Measurements from ENCODE around the gene SAMD4B.
A peak's percentile ranks its signal among the peaks of the same experiment; 100 is the strongest.
"Not testable (repeated sequence)": the region's sequence is repeated elsewhere in the genome, so short reads cannot be mapped to it uniquely, and the experiment has no call there.

The SAMD4B gene

DNA sequence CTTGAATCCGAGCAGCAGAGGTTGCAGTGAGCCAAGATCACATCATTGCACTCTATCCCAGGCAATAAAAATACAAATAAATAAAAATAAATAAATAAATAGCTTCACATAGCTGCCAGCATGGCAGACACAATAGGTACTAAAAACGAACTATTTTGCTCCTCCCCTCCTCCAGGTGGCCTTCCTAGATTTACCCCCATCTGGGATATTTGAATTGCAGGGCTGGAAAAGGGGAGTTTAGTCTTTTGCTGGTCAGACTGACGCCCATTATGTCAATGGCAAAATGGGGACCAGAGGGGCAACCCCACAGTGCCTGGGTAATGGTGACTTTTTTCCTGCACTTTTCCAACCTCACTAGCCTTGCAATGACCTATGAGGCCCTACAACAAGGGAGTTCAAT is 5.7 kb upstream of the SAMD4B start:
- no peak overlapping the region for H4K91ac ChIP-seq (ENCODE audit: low read depth, low read length, poor library complexity)
- H3K4ac ChIP-seq (ENCODE audit: low read length): no peak overlapping the region
- no peak overlapping the region for H3K4me3 ChIP-seq (ENCODE audit: low read length in 2 of 2)
- H2BK15ac ChIP-seq (ENCODE audit: low read length): no peak overlapping the region
- no peak overlapping the region for H3K23ac ChIP-seq (ENCODE audit: low read depth, low read length, poor library complexity)
- H3K27ac ChIP-seq (replicated peaks; ENCODE audit: low read length): no peak overlapping the region
- no peaks in the 10 kb centered on the region for H3K27me3 ChIP-seq (ENCODE audit: control insufficient read depth in 3 of 3, insufficient read depth in 3 of 3, low read depth in 1 of 3, low read length in 3 of 3)
- no CpG with 5 or more reads among the region's 3 CpGs for WGBS, 2 donors (ENCODE audit: extremely low coverage in 2 of 2, insufficient read length in 2 of 2, insufficient replicate concordance in 1 of 2)
- H2BK120ac ChIP-seq (ENCODE audit: low read depth, low read length): no peak overlapping the region
- H4K8ac ChIP-seq (ENCODE audit: low read depth, low read length): no peak overlapping the region
- no peaks in the 10 kb centered on the region for H3K36me3 ChIP-seq (replicated peaks in 1 of 2; ENCODE audit: control insufficient read depth in 2 of 2, insufficient read depth in 2 of 2, low read length in 2 of 2)
- no peak for DNase-seq (ENCODE audit: low spot score)
- no peak overlapping the region for H2AK5ac ChIP-seq (ENCODE audit: low read depth, low read length)
- no peak overlapping the region for H2BK12ac ChIP-seq (ENCODE audit: low read length)
- H2AFZ ChIP-seq (ENCODE audit: low read length): no peak overlapping the region
- no peak overlapping the region for H3K9ac ChIP-seq (ENCODE audit: low read depth, low read length, poor library complexity)
- H2BK5ac ChIP-seq (ENCODE audit: low read length): no peak overlapping the region
- no peaks in the 10 kb centered on the region for H3K9me3 ChIP-seq (replicated peaks in 1 of 2; ENCODE audit: control insufficient read depth in 2 of 2, insufficient read depth in 1 of 2, low read depth in 1 of 2, low read length in 2 of 2)
- H3K18ac ChIP-seq (ENCODE audit: low read length): no peak overlapping the region
- H3K14ac ChIP-seq (ENCODE audit: low read length): no peak overlapping the region
- peaks cover 5 to 7% of the 10 kb centered on the region in 2 donors for H3K4me1 ChIP-seq (ENCODE audit: control insufficient read depth in 2 of 2, insufficient read depth in 1 of 2, low read depth in 1 of 2, low read length in 2 of 2)
- H3K79me1 ChIP-seq (ENCODE audit: low read depth, low read length): peaks cover 2% of the 10 kb centered on the region
- H3K4me2 ChIP-seq (ENCODE audit: insufficient read depth, low read length, poor library complexity, severe bottlenecking): no peak overlapping the region

DNA sequence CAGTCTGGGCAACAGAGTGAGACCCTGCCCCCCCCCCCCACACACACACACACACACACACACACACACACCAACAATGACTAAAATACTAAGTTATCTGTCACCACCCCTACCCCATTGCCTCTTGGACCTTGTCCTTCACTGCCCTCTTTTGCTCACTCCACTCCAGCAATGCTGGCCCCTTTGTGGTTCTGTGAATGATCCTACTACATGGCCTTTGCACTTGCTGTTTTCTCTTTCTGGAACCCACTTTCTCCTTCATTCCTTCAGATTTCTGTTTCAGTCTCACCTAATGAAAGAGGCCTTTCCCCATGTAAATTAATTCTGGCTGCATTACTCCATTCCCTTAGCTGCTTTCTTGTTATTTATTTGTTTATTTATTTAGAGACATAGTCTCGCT is 2.5 kb upstream of the SAMD4B start:
- Histone ChIP-seq H2BK5ac (ENCODE audit: low read length) (no peak overlapping the region), H3K4ac (ENCODE audit: low read length) (no peak overlapping the region), H3K4me3 (ENCODE audit: low read length in 2 of 2) (no peak overlapping the region), H3K4me1 (ENCODE audit: control insufficient read depth in 2 of 2, insufficient read depth in 1 of 2, low read depth in 1 of 2, low read length in 2 of 2) (peaks cover 8 to 18% of the 10 kb centered on the region in 2 donors), H2AK5ac (ENCODE audit: low read depth, low read length) (no peak overlapping the region), H3K27me3 (ENCODE audit: control insufficient read depth in 3 of 3, insufficient read depth in 3 of 3, low read depth in 1 of 3, low read length in 3 of 3) (no peaks in the 10 kb centered on the region), H3K9me3 (replicated peaks in 1 of 2; ENCODE audit: control insufficient read depth in 2 of 2, insufficient read depth in 1 of 2, low read depth in 1 of 2, low read length in 2 of 2) (no peaks in the 10 kb centered on the region), H3K79me1 (ENCODE audit: low read depth, low read length) (peaks cover 2% of the 10 kb centered on the region), H2BK12ac (ENCODE audit: low read length) (no peak overlapping the region), H3K4me2 (ENCODE audit: insufficient read depth, low read length, poor library complexity, severe bottlenecking) (no peak overlapping the region), H3K27ac (replicated peaks; ENCODE audit: low read length) (no peak overlapping the region), H3K23ac (ENCODE audit: low read depth, low read length, poor library complexity) (no peak overlapping the region), H2BK15ac (ENCODE audit: low read length) (no peak overlapping the region), H4K8ac (ENCODE audit: low read depth, low read length) (no peak overlapping the region), H3K14ac (ENCODE audit: low read length) (no peak overlapping the region), H3K9ac (ENCODE audit: low read depth, low read length, poor library complexity) (no peak overlapping the region), H2AFZ (ENCODE audit: low read length) (no peak overlapping the region), H4K91ac (ENCODE audit: low read depth, low read length, poor library complexity) (no peak overlapping the region), H3K18ac (ENCODE audit: low read length) (no peak overlapping the region), H2BK120ac (ENCODE audit: low read depth, low read length) (no peak overlapping the region), H3K36me3 (replicated peaks in 1 of 2; ENCODE audit: control insufficient read depth in 2 of 2, insufficient read depth in 2 of 2, low read length in 2 of 2) (peaks cover 0 to 8% of the 10 kb centered on the region in 2 donors)
- DNase-seq (ENCODE audit: low spot score): no peak
- WGBS, 2 donors (ENCODE audit: extremely low coverage in 2 of 2, insufficient read length in 2 of 2, insufficient replicate concordance in 1 of 2): no CpG with 5 or more reads among the region's 1 CpG

DNA sequence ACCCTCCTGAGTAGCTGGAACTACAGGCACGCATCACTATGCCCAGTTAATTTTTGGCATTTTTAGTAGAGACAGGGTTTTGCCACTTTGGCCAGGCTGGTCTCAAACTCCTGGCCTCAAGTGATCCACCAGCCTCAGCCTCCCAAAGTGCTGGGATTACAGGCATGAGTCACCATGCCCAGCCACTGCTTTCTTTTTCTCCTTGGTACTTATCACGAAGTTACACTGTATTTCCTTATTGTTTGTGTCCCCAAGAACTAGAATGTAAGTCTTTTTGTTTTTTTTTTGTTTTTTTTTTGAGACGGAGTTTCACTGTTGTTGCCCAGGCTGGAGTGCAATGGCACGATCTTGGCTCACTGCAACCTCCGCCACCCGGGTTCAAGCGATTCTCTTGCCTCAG is 2.1 kb upstream of the SAMD4B start:
- not testable (repeated sequence) for H3K18ac ChIP-seq (ENCODE audit: low read length); H3K27ac ChIP-seq (replicated peaks; ENCODE audit: low read length); H3K14ac ChIP-seq (ENCODE audit: low read length); H3K4ac ChIP-seq (ENCODE audit: low read length); H2BK12ac ChIP-seq (ENCODE audit: low read length); H2AK5ac ChIP-seq (ENCODE audit: low read depth, low read length); H3K23ac ChIP-seq (ENCODE audit: low read depth, low read length, poor library complexity); H2BK15ac ChIP-seq (ENCODE audit: low read length); H4K91ac ChIP-seq (ENCODE audit: low read depth, low read length, poor library complexity); H3K4me2 ChIP-seq (ENCODE audit: insufficient read depth, low read length, poor library complexity, severe bottlenecking); H3K4me3 ChIP-seq (ENCODE audit: low read length in 2 of 2); H3K79me1 ChIP-seq (ENCODE audit: low read depth, low read length); H4K8ac ChIP-seq (ENCODE audit: low read depth, low read length); DNase-seq (ENCODE audit: low spot score); H2BK5ac ChIP-seq (ENCODE audit: low read length); H2BK120ac ChIP-seq (ENCODE audit: low read depth, low read length); H2AFZ ChIP-seq (ENCODE audit: low read length); H3K27me3 ChIP-seq (ENCODE audit: control insufficient read depth in 3 of 3, insufficient read depth in 3 of 3, low read depth in 1 of 3, low read length in 3 of 3); H3K9ac ChIP-seq (ENCODE audit: low read depth, low read length, poor library complexity); H3K9me3 ChIP-seq (replicated peaks in 1 of 2; ENCODE audit: control insufficient read depth in 2 of 2, insufficient read depth in 1 of 2, low read depth in 1 of 2, low read length in 2 of 2)
- no CpG with 5 or more reads among the region's 7 CpGs for WGBS, 2 donors (ENCODE audit: extremely low coverage in 2 of 2, insufficient read length in 2 of 2, insufficient replicate concordance in 1 of 2)
- Histone ChIP-seq H3K4me1 (ENCODE audit: control insufficient read depth in 2 of 2, insufficient read depth in 1 of 2, low read depth in 1 of 2, low read length in 2 of 2) (peaks cover 8 to 18% of the 10 kb centered on the region in 2 donors), H3K36me3 (replicated peaks in 1 of 2; ENCODE audit: control insufficient read depth in 2 of 2, insufficient read depth in 2 of 2, low read length in 2 of 2) (peaks cover 0 to 13% of the 10 kb centered on the region in 2 donors)

DNA sequence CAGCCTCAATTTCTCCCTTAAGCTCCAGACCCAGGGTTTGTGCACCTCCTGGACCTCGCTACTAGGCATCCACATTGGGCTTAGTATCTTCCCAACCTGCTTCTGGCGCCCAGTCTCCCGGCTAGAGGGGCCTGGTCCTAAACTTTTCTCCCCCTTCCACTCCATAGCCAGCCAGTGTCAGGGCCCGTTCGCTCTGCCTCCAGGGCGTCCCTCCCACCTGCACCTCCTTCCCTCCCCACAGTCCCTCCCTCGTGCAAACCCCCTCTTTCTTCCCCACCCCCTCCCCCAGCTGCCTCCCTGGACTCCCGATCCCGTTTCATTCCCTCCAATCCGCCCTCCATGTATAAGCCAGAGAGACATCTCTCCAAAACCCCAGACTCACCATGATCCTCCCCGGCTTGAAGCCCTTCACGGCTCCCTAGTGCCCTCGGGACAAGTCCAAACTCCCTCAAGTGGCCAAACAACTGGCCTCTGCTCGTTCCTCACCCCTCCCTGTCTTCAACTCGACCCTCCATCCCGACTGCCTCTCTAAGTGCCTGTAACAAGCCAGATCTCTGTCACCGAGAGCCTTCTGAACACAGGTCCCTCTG is 997 bp upstream of the SAMD4B start:
- peak overlapping the region; percentile 38 for H3K23ac ChIP-seq (ENCODE audit: low read depth, low read length, poor library complexity)
- H3K14ac ChIP-seq (ENCODE audit: low read length): no peak overlapping the region
- no CpG with 5 or more reads among the region's 17 CpGs for WGBS, 2 donors (ENCODE audit: extremely low coverage in 2 of 2, insufficient read length in 2 of 2, insufficient replicate concordance in 1 of 2)
- H3K79me1 ChIP-seq (ENCODE audit: low read depth, low read length): peaks cover 8% of the 10 kb centered on the region
- peaks cover 5 to 23% of the 10 kb centered on the region in 2 donors for H3K36me3 ChIP-seq (replicated peaks in 1 of 2; ENCODE audit: control insufficient read depth in 2 of 2, insufficient read depth in 2 of 2, low read length in 2 of 2)
- H2AFZ ChIP-seq (ENCODE audit: low read length): peak overlapping the region; percentile 85
- H3K9me3 ChIP-seq (replicated peaks in 1 of 2; ENCODE audit: control insufficient read depth in 2 of 2, insufficient read depth in 1 of 2, low read depth in 1 of 2, low read length in 2 of 2): no peaks in the 10 kb centered on the region
- no peak for DNase-seq (ENCODE audit: low spot score)
- peak overlapping the region; percentile 25 for H3K27ac ChIP-seq (replicated peaks; ENCODE audit: low read length)
- no peak overlapping the region for H2BK12ac ChIP-seq (ENCODE audit: low read length)
- H3K4me3 ChIP-seq (ENCODE audit: low read length in 2 of 2): peak overlapping the region; percentile 52 to 91
- no peak overlapping the region for H3K4ac ChIP-seq (ENCODE audit: low read length)
- H2BK120ac ChIP-seq (ENCODE audit: low read depth, low read length): no peak overlapping the region
- H3K18ac ChIP-seq (ENCODE audit: low read length): peak overlapping the region; percentile 95
- no peak overlapping the region for H4K91ac ChIP-seq (ENCODE audit: low read depth, low read length, poor library complexity)
- H3K9ac ChIP-seq (ENCODE audit: low read depth, low read length, poor library complexity): peak overlapping the region; percentile 93
- H3K4me1 ChIP-seq (ENCODE audit: control insufficient read depth in 2 of 2, insufficient read depth in 1 of 2, low read depth in 1 of 2, low read length in 2 of 2): peaks cover 8 to 15% of the 10 kb centered on the region in 2 donors
- H2BK5ac ChIP-seq (ENCODE audit: low read length): no peak overlapping the region
- H4K8ac ChIP-seq (ENCODE audit: low read depth, low read length): no peak overlapping the region
- H2AK5ac ChIP-seq (ENCODE audit: low read depth, low read length): no peak overlapping the region
- no peaks in the 10 kb centered on the region for H3K27me3 ChIP-seq (ENCODE audit: control insufficient read depth in 3 of 3, insufficient read depth in 3 of 3, low read depth in 1 of 3, low read length in 3 of 3)
- H2BK15ac ChIP-seq (ENCODE audit: low read length): no peak overlapping the region
- H3K4me2 ChIP-seq (ENCODE audit: insufficient read depth, low read length, poor library complexity, severe bottlenecking): peak overlapping the region; percentile 69

Data from neuronal stem cell (in vitro differentiated cells).